Pancreas (tissue), 10 donors: ENCODE data around the gene GEMIN8. TPM values are rescaled to one million over a fixed set of nuclear protein-coding genes. Genes with fewer than 3 reads are reported as not detected.

Experiments used
- ATAC-seq, 4 donors: fragments of 200-7000 bp; cut with Tn5 transposase; one replicate each; pipeline versions ENCODE4 v1.8.0 to v1.9.1; 2020; ENCODE audit warnings: mild to moderate bottlenecking in 4 of 4, moderate library complexity in 4 of 4
- DNase-seq, 6 donors: peaks; one replicate each; pipeline ENCODE4 v3.0.0-alpha.2; 2020
- FAIRE-seq: peaks from 2 replicates; lab custom pipeline; 2012; peaks lifted over from hg19 to GRCh38; lab: Jason Lieb, UNC
- H3K27ac ChIP-seq, 4 donors: fragments of 200-600 bp; sonication (generic); 1 replicate in 3 of 4; 2 replicates in 1 of 4; pipeline versions ENCODE4 v1.5.0 to v1.8.0; 2020
- H3K27me3 ChIP-seq, 4 donors: fragments of 200-600 bp; one replicate each; pipeline ENCODE4 v1.8.0; 2021
- H3K36me3 ChIP-seq, 3 donors: fragments of 200-600 bp; sonication (generic) in 1 of 3; one replicate each; pipeline versions ENCODE4 v1.5.0 to v1.8.0; 2020 to 2021
- H3K4me1 ChIP-seq, 3 donors: fragments of 200-600 bp; one replicate each; pipeline ENCODE4 v1.8.0; 2021
- H3K4me3 ChIP-seq, 4 donors: fragments of 200-600 bp; sonication (generic) in 2 of 4; one replicate each; pipeline versions ENCODE4 v1.5.0 to v1.8.0; 2020 to 2021
- H3K9me3 ChIP-seq, 4 donors: fragments of 200-600 bp; one replicate each; pipeline ENCODE4 v1.8.0; 2021
- CTCF ChIP-seq, 4 donors: fragments of 200-600 bp; sonication (generic) in 3 of 4; IDR thresholded peaks; one replicate each; pipeline versions ENCODE4 v1.5.0 to v1.8.0; 2021; ENCODE audit warnings: antibody characterized with exemption in 4 of 4
- WGBS, 2 donors: extraction: QIAGEN DNeasy Blood & Tissue Kit; methylation state at CpG; one replicate each; pipeline ENCODE4 v1.1.7; 2013; 5-methylcytosine and 5-hydroxymethylcytosine counted together
- intact Hi-C, 3 donors: fragments of 100-400 bp; cut with DNase I; formaldehyde crosslinking; loops; one replicate each; pipeline versions ENCODE4 v1.11.1 to v1.14.2; 2022
- polyA plus RNA-seq, 2 donors: library from polyadenylated mRNA; stranded (reverse); fragments of 200-250 nt; gene quantifications; one replicate each; pipeline ENCODE4 v1.2.3, GENCODE V29; 2013
- total RNA-seq, 6 donors: library from RNA; stranded (reverse); fragmentation: NEBNext Ultra II Directional in 4 of 6; extraction: Animal tissue kit (Norgen Biotek cat#: 25700) in 4 of 6; gene quantifications; one replicate each; pipeline versions ENCODE4 v1.2.1 to v1.2.4, GENCODE V29; 2021 to 2023
- donor health status: healthy with polysubstance abuse.
- donor health status: DM: no; HTN: no; CAD: no; lungs with moderate emphysema.
- donor health status: DM: no; HTN: no; CAD: no.
- donor health status: control.
- donor health status: control.
- donor health status: Bipolar disorder and iron deficiency.
- donor health status: DM: yes; HTN: yes; CAD: no.
- donor health status: DM: no; HTN: no; CAD: no.
- donor health status: DM: no; HTN: no; CAD: no.
- donor health status: DM: yes; HTN: yes; CAD: no.

The GEMIN8 gene
- total and polyA plus RNA-seq, 8 donors: 8.8 to 24.4 (median 12.2) TPM

- Histone ChIP-seq H3K4me1 (no peaks in the 10 kb centered on the region), H3K4me3 (no peak overlapping the region), H3K27me3 (no peaks in the 10 kb centered on the region), H3K27ac (no peak overlapping the region), H3K36me3 (no peaks in the 10 kb centered on the region), H3K9me3 (no peaks in the 10 kb centered on the region)
- ATAC-seq (no peak), FAIRE-seq (no peak), DNase-seq (no peak)
- intact Hi-C loops: no loop called here
- no peak for TF ChIP-seq CTCF (IDR thresholded peaks at IDR 0.05)
- 85 to 87% methylated on average over 4 of the region's 4 CpGs for WGBS, 2 donors
These were observed 26.7 kb downstream of the GEMIN8 start for GRCh38 chrX:14003028-14003427.

GRCh38 chrX:13996650-13997049, 33.0 kb downstream of the GEMIN8 start:
- no peaks in the 10 kb centered on the region for H3K4me1 ChIP-seq
- no peak for FAIRE-seq
- no peaks in the 10 kb centered on the region for H3K27me3 ChIP-seq
- H3K27ac ChIP-seq: no peak overlapping the region
- TF ChIP-seq CTCF (IDR thresholded peaks at IDR 0.05): no peak
- ATAC-seq: no peak
- no peak for DNase-seq
- H3K9me3 ChIP-seq: no peaks in the 10 kb centered on the region
- no peaks in the 10 kb centered on the region for H3K36me3 ChIP-seq
- H3K4me3 ChIP-seq: no peak overlapping the region
- WGBS, 2 donors: 95% methylated on average over 6 of the region's 6 CpGs
- intact Hi-C loops: no loop called here

GRCh38 chrX:13994536-13995080, 35.1 kb downstream of the GEMIN8 start:
- WGBS, 2 donors: 90% methylated on average over 3 of the region's 3 CpGs
- H3K4me1 ChIP-seq: no peaks in the 10 kb centered on the region
- no peak for TF ChIP-seq CTCF (IDR thresholded peaks at IDR 0.05)
- no peak for FAIRE-seq
- no peak for DNase-seq
- no peak for ATAC-seq
- no peak overlapping the region for H3K4me3 ChIP-seq
- no peak overlapping the region for H3K27ac ChIP-seq
- no peaks in the 10 kb centered on the region for H3K9me3 ChIP-seq
- H3K36me3 ChIP-seq: no peaks in the 10 kb centered on the region
- intact Hi-C loops: no loop called here
- no peaks in the 10 kb centered on the region for H3K27me3 ChIP-seq

- Histone ChIP-seq H3K4me3 (no peak overlapping the region), H3K9me3 (no peaks in the 10 kb centered on the region), H3K27ac (no peak overlapping the region), H3K36me3 (no peaks in the 10 kb centered on the region), H3K27me3 (no peaks in the 10 kb centered on the region), H3K4me1 (no peaks in the 10 kb centered on the region)
- ATAC-seq: no peak
- no peak for FAIRE-seq
- intact Hi-C loops: no loop called here
- no peak for TF ChIP-seq CTCF (IDR thresholded peaks at IDR 0.05)
- no peak for DNase-seq
- 86 to 87% methylated on average over 7 of the region's 7 CpGs for WGBS, 2 donors
These were observed 35.6 kb downstream of the GEMIN8 start for GRCh38 chrX:13994104-13994503.

- no peak for DNase-seq
- Histone ChIP-seq H3K9me3 (no peaks in the 10 kb centered on the region), H3K4me3 (no peak overlapping the region), H3K27ac (no peak overlapping the region), H3K27me3 (no peaks in the 10 kb centered on the region), H3K4me1 (no peaks in the 10 kb centered on the region), H3K36me3 (no peaks in the 10 kb centered on the region)
- FAIRE-seq: no peak
- no peak for TF ChIP-seq CTCF (IDR thresholded peaks at IDR 0.05)
- WGBS, 2 donors: 62 to 74% methylated on average over 3 of the region's 3 CpGs
- intact Hi-C loops: no loop called here
- no peak for ATAC-seq
These were observed 39.4 kb downstream of the GEMIN8 start for GRCh38 chrX:13990126-13990800.
